Dendritic cell treated with granulocyte-macrophage colony-stimulating factor and Interleukin-4, amounts not matched to agents 40 ng/mL and 50 ng/mL, for 4 days (primary cell): ENCODE data around the gene ADAMTSL3.
"Not testable (repeated sequence)": the region's sequence is repeated elsewhere in the genome, so short reads cannot be mapped to it uniquely, and the experiment has no call there.

Source experiments
- H3K27ac Mint-ChIP-seq: one replicate; pipeline ENCODE4 v1.8.0; 2022; ENCODE audit warnings: mild to moderate bottlenecking, mixed read lengths
- H3K27me3 Mint-ChIP-seq: one replicate; pipeline ENCODE4 v1.8.0; 2022; ENCODE audit warnings: mild to moderate bottlenecking, mixed read lengths
- H3K36me3 Mint-ChIP-seq: one replicate; pipeline ENCODE4 v1.8.0; 2022; ENCODE audit warnings: low read depth, mixed read lengths
- H3K4me1 Mint-ChIP-seq: one replicate; pipeline ENCODE4 v1.8.0; 2022; ENCODE audit warnings: low read depth, mixed read lengths
- H3K4me3 Mint-ChIP-seq: one replicate; pipeline ENCODE4 v1.8.0; 2022; ENCODE audit warnings: mild to moderate bottlenecking, moderate library complexity, mixed read lengths
- H3K9me3 Mint-ChIP-seq: one replicate; pipeline ENCODE4 v1.8.0; 2022; ENCODE audit warnings: mixed read lengths
- intact Hi-C: fragments of 100-400 bp; cut with micrococcal nuclease; formaldehyde crosslinking; loops from one replicate; pipeline ENCODE4 v1.15.0; 2022

The ADAMTSL3 gene

GRCh38 chr15:84009616-84010015, 355.7 kb downstream of the ADAMTSL3 start:
- Mint-ChIP-seq H3K4me1 (no peaks in the 10 kb centered on the region), H3K4me3 (no peak overlapping the region), H3K27me3 (no peaks in the 10 kb centered on the region), H3K36me3 (no peaks in the 10 kb centered on the region), H3K27ac (no peak overlapping the region), H3K9me3 (peaks cover 15% of the 10 kb centered on the region)
- intact Hi-C loops: no loop called here

- Mint-ChIP-seq H3K4me3 (no peak overlapping the region), H3K36me3 (no peaks in the 10 kb centered on the region), H3K4me1 (no peaks in the 10 kb centered on the region), H3K9me3 (peaks cover 15% of the 10 kb centered on the region), H3K27ac (no peak overlapping the region), H3K27me3 (no peaks in the 10 kb centered on the region)
- intact Hi-C loops: no loop called here
These were observed 356.3 kb downstream of the ADAMTSL3 start for GRCh38 chr15:84010246-84010645.

GRCh38 chr15:84016371-84016770, 362.4 kb downstream of the ADAMTSL3 start:
- H3K4me3 Mint-ChIP-seq: no peak overlapping the region
- no peak overlapping the region for H3K27ac Mint-ChIP-seq

DNA sequence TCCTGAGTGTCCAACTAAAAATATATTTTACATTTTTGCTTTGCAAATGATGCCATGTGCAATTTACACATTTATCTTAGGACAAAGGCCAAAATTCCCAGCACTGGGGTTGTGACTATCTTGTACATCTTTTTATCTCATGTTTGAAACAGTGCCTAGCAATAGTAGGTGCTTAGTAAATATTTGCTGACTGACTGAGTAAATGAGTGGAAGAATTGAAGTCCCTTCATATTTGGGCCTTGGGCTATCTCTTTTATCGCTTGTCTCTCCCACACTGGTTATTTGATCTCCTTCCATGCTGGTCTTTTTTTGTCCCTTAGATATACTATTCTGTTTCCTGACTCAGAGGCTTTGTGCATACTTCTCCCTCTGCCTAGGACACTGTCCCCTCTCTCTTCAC, 368.6 kb downstream of the ADAMTSL3 start:
- H3K4me3 Mint-ChIP-seq: no peak overlapping the region

More at GRCh38 chr15:84016371-84016770, 362.4 kb downstream of the ADAMTSL3 start:
- H3K4me1 Mint-ChIP-seq: no peaks in the 10 kb centered on the region
- intact Hi-C loops: no loop called here
- H3K27me3 Mint-ChIP-seq: no peaks in the 10 kb centered on the region
- H3K36me3 Mint-ChIP-seq: no peaks in the 10 kb centered on the region
- peaks cover 11% of the 10 kb centered on the region for H3K9me3 Mint-ChIP-seq

DNA sequence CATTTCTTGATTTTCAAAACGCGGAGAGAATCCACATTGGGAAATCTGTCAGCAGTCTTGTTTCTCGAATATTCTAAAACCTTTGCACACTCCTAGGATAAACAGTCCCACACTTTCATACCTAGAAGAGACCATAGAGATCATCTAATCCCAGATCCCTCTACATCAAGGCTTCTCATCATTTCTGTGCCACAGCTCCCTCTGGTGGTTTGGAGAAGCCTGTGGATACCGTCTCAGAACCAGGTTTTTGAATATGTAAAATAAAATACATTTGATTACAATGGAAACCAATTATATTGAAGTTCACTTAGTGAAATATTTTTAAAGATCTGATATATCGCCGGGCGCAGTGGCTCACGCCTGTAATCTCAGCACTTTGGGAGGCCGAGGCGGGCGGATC, 369.7 kb downstream of the ADAMTSL3 start:
- H3K9me3 Mint-ChIP-seq: no peaks in the 10 kb centered on the region
- no peak overlapping the region for H3K27ac Mint-ChIP-seq
- intact Hi-C loops: no loop called here
- H3K4me3 Mint-ChIP-seq: no peak overlapping the region
- no peaks in the 10 kb centered on the region for H3K36me3 Mint-ChIP-seq
- peaks cover 7% of the 10 kb centered on the region for H3K27me3 Mint-ChIP-seq
- H3K4me1 Mint-ChIP-seq: no peaks in the 10 kb centered on the region

More for the DNA sequence above, 368.6 kb downstream of the ADAMTSL3 start:
- Mint-ChIP-seq H3K27ac (no peak overlapping the region), H3K27me3 (peaks cover 5% of the 10 kb centered on the region), H3K36me3 (no peaks in the 10 kb centered on the region), H3K4me1 (no peaks in the 10 kb centered on the region), H3K9me3 (no peaks in the 10 kb centered on the region)
- intact Hi-C loops: no loop called here

DNA sequence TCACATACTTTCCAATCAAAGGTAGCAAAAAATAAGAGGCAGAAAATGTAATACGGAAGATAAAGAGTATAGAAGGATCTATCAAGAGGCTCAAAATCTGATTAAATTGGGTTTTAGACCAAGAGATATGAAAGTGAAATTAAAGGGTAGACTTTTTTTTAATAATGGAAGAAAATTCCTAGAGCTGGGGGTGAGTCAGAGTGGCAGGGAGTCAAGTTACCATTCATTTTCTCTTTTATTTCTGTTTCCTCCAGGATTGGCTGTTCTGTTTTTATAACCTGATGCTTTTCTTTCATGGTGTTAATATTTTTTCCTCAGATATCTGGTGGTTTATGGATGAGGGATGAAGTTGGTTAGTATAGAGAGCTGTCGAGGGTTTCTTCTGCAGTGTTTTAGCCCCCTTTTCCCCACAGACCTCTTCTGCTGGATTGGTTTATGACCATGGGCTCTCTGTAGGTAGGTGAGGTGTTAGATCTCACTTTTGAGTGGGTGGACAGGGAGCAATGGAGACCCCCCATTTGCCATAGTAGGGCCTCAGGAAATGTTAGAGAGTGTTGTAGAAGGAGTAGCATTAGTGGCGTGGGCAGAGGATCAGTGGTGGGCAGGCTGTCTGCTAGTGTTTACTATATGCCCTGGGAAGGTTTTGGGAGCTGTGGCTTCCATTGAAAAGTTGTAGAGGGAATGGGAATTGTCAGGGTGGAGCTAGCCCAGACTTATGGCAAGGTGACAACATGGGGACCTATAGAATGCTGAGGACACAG, 380.1 kb downstream of the ADAMTSL3 start:
- peaks cover 6% of the 10 kb centered on the region for H3K9me3 Mint-ChIP-seq
- intact Hi-C loops: loop anchor here (10.0 kb wide), 1 partner anchor 469 kb away; no protein-coding TSS in a partner anchor

DNA sequence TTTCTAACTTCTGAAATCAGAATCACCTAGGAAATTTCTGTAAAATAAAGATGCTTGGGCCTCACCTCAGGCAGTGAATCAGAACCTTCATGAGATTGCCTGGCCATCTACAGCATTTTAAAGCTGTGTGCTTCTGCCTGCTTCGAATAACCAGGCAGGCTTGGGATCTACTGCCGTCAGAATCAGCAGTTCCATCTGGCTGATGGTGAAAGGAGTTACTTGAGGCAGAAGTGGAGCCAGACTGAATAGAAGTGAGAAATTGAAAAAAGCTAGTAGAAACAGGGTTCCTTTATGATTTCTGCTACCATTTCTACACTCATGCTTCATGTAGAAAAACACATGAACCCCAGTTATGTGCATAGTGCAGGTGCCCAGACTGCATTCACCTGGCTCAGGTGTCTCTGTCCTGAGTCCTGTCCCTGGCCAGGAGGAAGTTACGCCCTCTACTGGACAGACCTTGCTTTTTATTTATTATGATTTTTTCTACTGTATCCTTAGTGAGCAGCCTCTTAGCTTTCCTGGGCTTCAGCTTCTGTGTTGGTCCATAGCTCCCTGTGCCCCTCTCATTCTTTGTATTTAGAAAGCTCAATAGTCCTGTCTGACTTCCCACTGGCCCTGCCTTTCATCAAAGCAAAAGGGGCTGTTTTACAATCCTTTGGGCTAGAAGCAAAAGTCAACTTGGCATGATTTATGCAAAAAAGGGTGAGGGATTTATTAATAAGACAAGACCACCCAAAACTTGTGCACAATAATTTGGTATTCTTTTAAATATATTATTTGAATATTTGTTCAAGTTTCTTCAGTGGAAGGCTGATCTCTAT, 380.9 kb downstream of the ADAMTSL3 start:
- intact Hi-C loops: loop anchor here (10.0 kb wide), 1 partner anchor 470 kb away; no protein-coding TSS in a partner anchor
- H3K4me3 Mint-ChIP-seq: no peak overlapping the region
- no peaks in the 10 kb centered on the region for H3K36me3 Mint-ChIP-seq
- H3K4me1 Mint-ChIP-seq: no peaks in the 10 kb centered on the region
- no peak overlapping the region for H3K27ac Mint-ChIP-seq
- H3K27me3 Mint-ChIP-seq: peaks cover 3% of the 10 kb centered on the region
- H3K9me3 Mint-ChIP-seq: no peaks in the 10 kb centered on the region

More for the DNA sequence above, 380.1 kb downstream of the ADAMTSL3 start:
- H3K27me3 Mint-ChIP-seq: peaks cover 3% of the 10 kb centered on the region
- no peak overlapping the region for H3K4me3 Mint-ChIP-seq
- H3K27ac Mint-ChIP-seq: no peak overlapping the region
- no peaks in the 10 kb centered on the region for H3K36me3 Mint-ChIP-seq
- no peaks in the 10 kb centered on the region for H3K4me1 Mint-ChIP-seq

GRCh38 chr15:84035399-84035766, 381.5 kb downstream of the ADAMTSL3 start:
- H3K36me3 Mint-ChIP-seq: no peaks in the 10 kb centered on the region
- H3K27ac Mint-ChIP-seq: no peak overlapping the region
- intact Hi-C loops: loop anchor here (10.0 kb wide), 1 partner anchor 471 kb away; no protein-coding TSS in a partner anchor
- H3K4me1 Mint-ChIP-seq: no peaks in the 10 kb centered on the region
- no peak overlapping the region for H3K4me3 Mint-ChIP-seq
- no peaks in the 10 kb centered on the region for H3K9me3 Mint-ChIP-seq
- peaks cover 3% of the 10 kb centered on the region for H3K27me3 Mint-ChIP-seq

- H3K4me1 Mint-ChIP-seq: no peaks in the 10 kb centered on the region
- intact Hi-C loops: loop anchor here (10.0 kb wide), 1 partner anchor 472 kb away; no protein-coding TSS in a partner anchor
- H3K4me3 Mint-ChIP-seq: no peak overlapping the region
- peaks cover 3% of the 10 kb centered on the region for H3K27me3 Mint-ChIP-seq
- no peaks in the 10 kb centered on the region for H3K9me3 Mint-ChIP-seq
- H3K36me3 Mint-ChIP-seq: no peaks in the 10 kb centered on the region
- H3K27ac Mint-ChIP-seq: no peak overlapping the region
These were observed 383.4 kb downstream of the ADAMTSL3 start for GRCh38 chr15:84037301-84037700.

DNA sequence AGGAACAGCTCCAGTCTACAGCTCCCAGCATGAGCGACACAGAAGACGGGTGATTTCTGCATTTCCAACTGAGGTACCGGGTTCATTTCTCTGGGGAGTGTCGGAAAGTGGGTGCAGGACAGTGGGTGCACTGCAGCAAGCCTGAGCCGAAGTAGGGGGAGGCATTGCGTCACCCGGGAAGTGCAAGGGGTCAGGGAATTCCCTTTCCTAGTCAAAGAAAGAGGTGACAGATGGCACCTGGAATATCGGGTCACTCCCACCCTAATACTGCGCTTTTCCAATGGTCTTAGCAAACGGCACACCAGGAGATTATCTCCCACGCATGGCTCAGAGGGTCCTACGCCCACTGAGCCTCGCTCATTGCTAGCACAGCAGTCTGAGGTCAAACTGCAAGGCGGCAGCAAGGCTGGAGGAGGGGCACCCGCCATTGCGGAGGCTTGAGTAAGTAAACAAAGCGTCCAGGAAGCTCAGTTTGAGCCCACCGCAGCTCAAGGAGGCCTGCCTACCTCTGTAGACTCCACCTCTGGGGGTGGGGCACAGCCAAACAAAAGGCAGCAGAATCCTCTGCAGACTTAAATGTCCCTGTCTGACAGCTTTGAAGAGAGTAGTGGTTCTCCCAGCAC, 388.6 kb downstream of the ADAMTSL3 start:
- intact Hi-C loops, H3K4me3 Mint-ChIP-seq, H3K27me3 Mint-ChIP-seq, H3K36me3 Mint-ChIP-seq, H3K4me1 Mint-ChIP-seq, H3K27ac Mint-ChIP-seq: not testable (repeated sequence)
- H3K9me3 Mint-ChIP-seq: peaks cover 12% of the 10 kb centered on the region

DNA sequence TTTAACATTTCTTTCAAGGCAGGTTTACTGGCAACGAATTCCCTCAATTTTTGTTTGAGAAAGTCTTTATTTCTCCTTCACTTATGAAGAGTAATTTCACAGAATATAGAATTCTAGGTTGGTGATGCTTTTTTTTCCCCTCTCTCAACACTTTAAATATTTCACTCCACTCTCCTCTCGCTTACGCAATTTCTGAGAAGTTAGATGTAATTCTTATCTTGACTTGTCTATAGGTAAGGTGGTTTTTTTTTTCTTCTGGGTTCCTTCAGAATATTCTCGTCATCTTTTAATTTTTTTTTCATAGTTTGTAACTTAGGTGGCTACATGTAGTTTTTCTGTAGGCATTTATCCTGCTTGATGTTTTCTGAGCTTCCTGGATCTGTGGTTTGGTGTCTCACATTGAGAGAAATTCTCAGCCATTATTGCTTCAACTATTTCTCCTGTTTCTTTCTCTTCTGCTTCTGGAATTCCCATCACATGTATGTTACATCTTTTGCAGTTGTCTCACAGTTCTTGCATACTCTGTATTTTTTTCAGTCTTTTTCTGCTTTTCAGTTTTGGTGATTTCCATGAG, 392.2 kb downstream of the ADAMTSL3 start:
- intact Hi-C loops: no loop called here
- no peaks in the 10 kb centered on the region for H3K4me1 Mint-ChIP-seq
- H3K36me3 Mint-ChIP-seq: no peaks in the 10 kb centered on the region
- H3K4me3 Mint-ChIP-seq: no peak overlapping the region
- H3K27me3 Mint-ChIP-seq: no peaks in the 10 kb centered on the region
- H3K27ac Mint-ChIP-seq: no peak overlapping the region
- H3K9me3 Mint-ChIP-seq: peaks cover 12% of the 10 kb centered on the region

GRCh38 chr15:84049480-84049879, 395.6 kb downstream of the ADAMTSL3 start:
- H3K4me1 Mint-ChIP-seq, H3K4me3 Mint-ChIP-seq, H3K36me3 Mint-ChIP-seq, intact Hi-C loops, H3K27me3 Mint-ChIP-seq, H3K27ac Mint-ChIP-seq: not testable (repeated sequence)
- H3K9me3 Mint-ChIP-seq: peaks cover 12% of the 10 kb centered on the region

GRCh38 chr15:84050076-84050475, 396.2 kb downstream of the ADAMTSL3 start:
- intact Hi-C loops: no loop called here
- Mint-ChIP-seq H3K27me3 (no peaks in the 10 kb centered on the region), H3K4me1 (no peaks in the 10 kb centered on the region), H3K36me3 (no peaks in the 10 kb centered on the region), H3K9me3 (peaks cover 12% of the 10 kb centered on the region), H3K27ac (no peak overlapping the region), H3K4me3 (no peak overlapping the region)

- H3K27me3 Mint-ChIP-seq, H3K36me3 Mint-ChIP-seq, H3K27ac Mint-ChIP-seq, intact Hi-C loops, H3K4me1 Mint-ChIP-seq, H3K9me3 Mint-ChIP-seq, H3K4me3 Mint-ChIP-seq: not testable (repeated sequence)
These were observed 397.2 kb downstream of the ADAMTSL3 start for GRCh38 chr15:84051146-84051545.
